Middle frontal gyrus (tissue), 1 donor: ENCODE measurements around the gene FADS2.
A peak's percentile ranks its signal among the peaks of the same experiment; 100 is the strongest.

Source experiments
- DNase-seq: peaks from one replicate; pipeline ENCODE4 v3.0.0-alpha.2; 2015; ENCODE audit warnings: low spot score; ENCODE audit errors: extremely low spot score

Gene FADS2

DNA sequence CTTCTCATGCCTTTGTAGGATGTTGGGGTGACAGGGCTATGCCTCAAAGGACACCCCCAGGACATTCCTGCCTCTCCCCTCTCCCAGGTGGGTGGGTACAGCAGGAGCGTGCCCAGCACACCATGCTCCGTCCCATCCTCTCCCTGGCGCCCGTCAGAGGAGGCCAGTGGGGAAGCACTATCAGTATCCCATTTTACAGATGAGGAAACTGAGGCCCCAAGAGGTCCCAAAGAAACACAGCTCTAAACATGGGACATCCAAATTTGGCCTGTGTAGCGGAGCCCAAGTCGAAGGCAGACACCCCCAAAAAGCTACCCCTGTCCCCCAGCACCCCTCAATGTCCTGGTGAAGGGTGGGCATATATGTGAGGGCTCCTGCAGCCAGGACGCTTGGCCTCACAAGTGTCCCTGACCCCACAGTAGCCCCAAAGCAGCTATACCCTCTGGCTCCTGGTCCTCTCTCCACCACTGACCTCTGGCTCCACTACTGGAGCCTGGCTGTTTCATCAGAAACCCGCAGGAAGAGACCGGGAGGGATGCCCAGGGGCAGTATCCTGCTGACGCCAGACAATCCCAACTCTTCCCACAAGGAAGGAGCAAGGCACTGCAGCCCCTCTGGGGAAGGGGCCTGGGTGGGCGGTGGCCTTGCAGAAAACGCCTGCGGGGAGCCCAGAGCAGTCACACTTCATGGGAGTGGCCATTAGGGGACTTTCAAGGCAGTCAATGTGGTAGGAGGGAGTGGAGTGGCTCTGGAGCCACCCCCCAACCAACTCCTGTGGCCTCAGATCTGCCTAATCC lies 57.9 kb downstream of the FADS2 start:
- DNase-seq, result no peak

DNA sequence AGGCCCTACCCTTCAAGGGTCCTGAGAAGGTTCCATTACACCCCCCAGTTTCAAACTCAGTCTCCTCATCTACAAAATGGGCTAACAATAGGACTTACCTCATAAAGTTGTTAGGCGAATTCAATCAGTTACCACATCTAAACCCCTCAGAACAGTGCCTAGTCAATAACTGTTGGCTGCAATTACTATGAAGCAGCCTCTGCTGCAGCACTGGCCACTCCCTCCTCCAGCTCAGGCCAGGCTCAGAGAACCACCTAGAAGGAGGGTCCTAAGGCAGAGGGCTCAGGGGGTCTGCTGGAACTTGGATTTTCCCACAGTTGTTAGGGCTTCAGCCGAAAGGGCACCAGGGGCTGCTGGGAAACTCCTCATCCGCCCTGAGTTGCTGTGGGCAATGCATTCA lies 58.5 kb downstream of the FADS2 start:
- DNase-seq, result no peak

DNA sequence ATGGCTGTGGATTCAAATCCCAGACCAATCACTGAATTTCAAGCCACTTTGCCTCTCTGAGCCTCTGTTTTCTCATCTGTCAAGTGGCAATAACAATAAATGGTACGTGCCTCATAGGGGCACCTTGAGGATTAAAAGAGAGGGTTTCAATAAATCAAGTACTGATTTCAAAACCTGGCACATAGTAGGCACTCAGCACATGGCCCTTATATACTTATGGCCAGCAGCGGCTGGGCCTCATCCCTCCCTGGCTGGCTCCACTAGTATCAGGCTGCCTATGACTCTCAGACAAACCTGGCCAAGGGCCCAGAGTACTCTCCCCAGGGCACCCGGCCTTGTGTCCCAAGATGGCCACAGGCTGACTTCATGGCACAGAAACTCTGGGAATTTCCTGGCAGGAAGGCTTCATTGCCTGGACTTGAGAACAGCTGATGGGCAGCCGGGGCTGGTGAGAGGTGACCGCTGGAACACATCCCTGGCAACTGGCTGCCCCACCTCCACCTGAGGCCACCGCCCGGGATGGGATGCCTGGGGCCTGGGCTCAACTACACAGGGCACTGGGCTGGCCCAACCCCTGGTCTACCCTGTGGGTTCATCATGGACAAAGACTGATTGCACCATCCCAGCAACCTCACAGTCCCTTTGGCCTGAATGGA lies 59.9 kb downstream of the FADS2 start:
- DNase-seq, result no peak

DNA sequence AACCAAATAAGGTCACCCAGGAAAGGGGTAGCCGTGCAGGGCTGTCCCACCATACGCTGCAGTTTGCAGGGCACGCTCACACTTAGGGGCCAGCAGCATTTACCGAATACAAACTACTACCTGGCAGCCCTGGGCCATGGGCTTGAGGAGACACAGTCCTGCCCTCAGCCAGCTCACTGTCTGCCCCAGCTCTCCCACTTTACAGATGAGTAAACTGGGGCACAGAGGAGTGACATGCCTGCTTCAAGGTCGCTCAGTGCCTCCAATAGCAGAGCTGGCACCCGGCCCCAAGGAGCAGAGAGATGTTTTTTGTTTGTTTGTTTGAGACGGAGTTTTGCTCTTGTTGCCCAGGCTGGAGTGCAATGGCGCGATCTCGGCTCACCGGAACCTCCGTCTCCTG lies 60.5 kb downstream of the FADS2 start:
- no peak for DNase-seq

DNA sequence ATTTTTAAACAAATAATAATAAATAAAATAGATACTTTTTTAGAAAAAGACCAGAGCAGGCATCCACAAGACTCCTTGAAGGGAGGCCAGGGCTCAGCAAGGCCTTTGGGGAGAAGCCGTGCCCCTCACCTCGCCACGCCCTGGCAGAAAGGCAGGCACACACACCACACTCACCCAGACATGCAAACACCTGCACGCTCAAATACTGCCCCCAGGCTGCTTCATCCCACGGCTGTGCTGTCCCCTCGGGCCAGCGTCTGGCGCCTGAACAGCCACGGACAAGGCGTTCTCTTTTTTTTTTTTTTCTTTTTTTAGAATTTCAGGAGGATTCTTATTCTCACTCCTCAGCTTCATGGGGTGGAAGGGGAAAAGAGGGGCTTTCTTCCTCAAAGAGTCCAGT lies 61.7 kb downstream of the FADS2 start:
- no peak for DNase-seq

DNA sequence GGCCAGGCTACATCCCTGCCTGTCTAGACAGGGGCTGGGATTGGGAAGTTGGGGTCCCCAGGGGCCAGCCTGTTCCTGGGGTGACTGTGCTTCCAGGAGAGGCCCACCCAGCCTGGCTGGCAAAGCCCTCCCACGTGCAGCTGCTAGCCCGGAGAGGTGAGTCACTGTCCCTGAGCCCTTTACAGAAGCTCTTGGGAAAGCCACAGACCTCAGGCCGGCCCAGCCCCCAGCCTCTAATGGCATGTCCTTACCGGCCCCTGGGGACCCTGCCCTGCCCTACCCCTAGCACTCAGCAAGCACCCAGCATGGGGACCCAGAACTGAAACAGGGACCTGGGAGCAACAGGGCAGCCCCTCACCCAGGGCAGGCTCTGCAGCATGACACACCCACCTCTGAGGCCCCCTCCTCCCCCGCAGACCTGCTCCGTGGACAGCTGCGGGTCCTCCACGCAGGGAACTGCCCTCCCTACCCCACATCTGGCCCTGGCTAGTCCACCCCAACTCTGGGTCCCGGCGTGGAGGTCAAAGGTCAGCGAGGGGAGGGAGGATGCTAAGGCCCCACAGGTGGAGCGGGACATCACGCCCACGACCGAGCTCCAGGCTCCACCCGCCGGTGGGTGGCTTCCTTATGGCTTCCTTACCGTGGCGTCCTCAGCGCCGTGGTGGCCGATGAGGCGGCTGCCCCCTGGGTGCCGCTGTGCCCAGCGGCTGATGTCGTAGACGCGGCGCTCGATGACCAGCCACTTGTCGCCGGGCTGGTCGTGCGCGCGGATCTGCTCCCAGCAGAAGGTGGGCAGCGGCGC lies 62.6 kb downstream of the FADS2 start:
- no peak for DNase-seq

DNA sequence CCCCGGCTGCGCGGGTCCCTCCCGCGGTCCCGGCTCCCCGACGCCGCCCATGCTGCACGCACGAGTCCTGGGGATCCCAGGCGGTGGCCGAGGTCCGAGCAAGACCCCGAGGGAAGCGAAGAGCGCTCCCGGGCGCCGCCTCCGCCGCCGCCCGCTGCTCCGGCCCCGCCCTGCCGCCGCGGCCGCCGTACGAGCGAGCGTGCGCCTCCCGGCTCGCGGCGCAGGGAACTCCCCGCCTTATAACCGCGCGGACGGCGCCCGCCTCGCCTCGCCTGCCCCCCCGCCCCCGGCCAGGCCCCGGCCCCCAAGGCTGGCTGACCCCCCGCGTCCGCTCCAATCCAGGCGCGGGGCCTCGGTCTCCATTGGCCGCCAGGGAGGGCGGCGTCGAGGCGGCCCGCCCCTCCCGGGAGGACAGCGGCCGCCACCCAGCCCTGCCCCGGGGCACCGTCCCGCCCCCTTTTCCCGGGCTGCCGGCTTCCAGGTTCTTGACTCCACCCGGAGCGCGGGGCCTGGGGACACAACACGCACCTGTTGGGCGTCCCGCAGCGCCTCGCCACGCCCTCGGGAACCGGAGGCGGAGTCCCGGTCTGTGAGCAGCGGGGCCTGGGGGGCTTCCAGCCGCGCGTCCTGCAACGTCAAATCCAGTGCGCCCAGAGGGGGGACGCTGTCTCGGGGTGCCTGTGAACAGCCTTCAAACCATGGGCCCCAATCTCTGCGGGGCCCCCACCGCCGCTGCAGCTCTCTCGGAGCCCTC lies 63.4 kb downstream of the FADS2 start, which contains the start of gene FADS3:
Gene FADS3, minus strand, starts transcription at position 215 of the 754 bp plus-strand sequence. Its CDS starts 164 bp downstream, at position 51.
- DNase-seq, result peak; percentile 65

DNA sequence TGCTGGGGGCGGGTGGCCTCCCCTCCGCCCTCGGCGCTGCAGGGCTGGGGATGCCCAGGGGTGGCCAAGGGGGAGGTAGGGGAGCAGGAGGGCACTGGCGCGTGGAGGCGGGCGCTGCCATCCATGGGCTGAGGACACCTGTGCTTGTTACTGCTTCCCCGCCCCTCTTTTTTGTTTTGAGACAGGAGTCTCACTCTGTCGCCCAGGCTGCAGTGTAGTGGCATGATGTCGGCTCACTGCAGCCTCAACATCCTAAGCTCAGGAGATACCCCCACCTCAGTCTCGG lies 63.9 kb downstream of the FADS2 start:
- no peak for DNase-seq

DNA sequence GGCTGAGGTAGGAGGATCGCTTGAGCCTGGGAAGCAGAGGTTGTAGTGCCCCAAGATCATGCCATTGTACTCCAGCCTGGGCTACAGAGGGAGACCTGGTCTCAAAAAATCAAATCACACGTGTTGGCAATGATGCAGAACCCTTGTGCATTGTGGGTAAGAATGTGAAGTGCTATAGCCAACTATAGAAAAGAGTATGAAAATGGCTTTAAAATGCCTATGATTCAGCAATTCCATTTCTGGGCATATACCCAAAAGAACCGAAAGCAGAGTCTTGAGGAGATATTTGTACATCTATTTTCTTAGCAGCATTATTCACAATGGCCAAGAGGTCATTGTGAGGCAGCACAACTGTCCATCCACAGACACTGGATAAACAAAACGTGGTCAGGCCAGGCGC lies 65.9 kb downstream of the FADS2 start:
- no peak for DNase-seq

DNA sequence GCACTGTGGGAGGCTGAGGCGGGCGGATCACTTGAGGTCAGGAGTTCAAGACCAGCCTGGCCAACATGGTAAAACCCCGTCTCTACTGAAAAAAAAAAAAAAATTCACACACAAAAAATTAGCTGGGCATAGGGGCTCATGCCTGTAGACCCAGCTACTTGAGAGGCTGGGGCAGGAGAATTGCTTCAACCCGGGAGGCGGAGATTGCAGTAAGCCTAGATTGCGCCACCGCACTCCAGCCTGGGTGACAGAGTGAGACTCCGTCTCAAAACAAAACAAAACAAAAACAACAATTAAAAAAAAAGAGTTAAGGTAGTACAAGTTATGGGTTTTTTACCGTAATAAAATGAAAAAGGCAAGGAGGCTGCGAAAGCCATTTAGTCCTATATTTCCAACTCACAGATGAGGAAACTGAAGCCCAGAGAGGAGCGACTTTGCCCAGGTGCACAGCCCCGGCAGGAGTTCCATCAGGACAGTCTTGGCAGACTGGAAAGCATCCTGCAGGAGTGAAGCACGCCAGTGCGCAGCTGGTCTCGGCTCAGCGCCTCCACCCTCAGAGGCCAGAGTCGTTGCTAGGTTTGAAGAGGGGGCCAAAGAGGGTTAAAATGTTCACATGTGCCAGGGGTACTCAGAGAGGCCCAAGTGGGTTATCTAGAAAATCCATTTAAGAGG lies 67.1 kb downstream of the FADS2 start:
- no peak for DNase-seq

DNA sequence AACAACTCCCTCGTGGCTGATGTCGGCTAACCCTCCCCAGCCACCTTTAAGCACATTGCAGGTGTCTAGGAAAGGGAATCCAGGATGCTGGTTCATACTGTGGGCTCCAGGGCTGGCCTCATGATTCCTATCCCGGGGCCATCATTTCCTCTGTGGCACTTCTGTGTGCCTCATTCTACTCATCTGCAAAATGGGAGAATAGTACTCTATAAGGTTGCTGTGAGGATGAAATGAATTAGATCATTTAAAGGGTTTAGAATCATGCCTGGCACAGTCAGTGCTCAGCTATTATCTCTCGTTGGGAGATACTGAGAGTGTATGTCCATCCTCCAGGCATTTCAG lies 67.6 kb downstream of the FADS2 start:
- no peak for DNase-seq

DNA sequence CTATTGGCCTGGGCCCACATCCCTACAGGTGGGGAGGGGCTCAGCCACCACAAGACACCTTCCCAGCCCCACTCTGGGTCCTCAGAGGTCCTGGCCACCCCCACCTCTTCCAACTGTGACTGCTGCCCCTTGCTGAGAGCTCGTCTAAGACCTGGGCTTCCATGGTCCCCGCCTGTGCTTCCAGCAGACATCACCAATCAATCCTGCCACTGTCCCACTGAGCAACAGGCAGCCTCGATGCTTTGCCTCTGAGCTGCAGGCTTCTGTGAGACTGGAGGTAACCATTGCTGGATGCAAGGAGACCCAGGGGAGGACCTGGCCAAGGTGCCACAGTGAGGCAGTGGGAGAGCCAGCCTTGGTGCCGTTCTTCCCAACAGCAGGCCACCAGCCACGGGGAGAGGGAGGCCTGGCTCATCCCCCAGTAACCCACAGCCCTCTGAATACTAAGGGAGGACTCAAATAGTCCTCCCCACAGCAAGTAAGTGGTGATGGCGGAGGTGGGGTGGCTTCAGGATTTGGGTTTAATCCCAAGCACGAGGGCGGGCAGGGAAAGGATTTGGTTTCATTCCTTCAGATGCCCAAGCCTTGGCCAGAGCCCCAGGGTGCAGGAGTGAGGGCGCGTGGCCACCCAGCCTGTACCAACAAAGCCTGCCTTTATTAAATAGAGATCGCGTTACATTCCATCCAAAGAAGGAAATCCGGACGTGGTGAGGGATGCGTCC lies 68.7 kb downstream of the FADS2 start:
- DNase-seq, result no peak

DNA sequence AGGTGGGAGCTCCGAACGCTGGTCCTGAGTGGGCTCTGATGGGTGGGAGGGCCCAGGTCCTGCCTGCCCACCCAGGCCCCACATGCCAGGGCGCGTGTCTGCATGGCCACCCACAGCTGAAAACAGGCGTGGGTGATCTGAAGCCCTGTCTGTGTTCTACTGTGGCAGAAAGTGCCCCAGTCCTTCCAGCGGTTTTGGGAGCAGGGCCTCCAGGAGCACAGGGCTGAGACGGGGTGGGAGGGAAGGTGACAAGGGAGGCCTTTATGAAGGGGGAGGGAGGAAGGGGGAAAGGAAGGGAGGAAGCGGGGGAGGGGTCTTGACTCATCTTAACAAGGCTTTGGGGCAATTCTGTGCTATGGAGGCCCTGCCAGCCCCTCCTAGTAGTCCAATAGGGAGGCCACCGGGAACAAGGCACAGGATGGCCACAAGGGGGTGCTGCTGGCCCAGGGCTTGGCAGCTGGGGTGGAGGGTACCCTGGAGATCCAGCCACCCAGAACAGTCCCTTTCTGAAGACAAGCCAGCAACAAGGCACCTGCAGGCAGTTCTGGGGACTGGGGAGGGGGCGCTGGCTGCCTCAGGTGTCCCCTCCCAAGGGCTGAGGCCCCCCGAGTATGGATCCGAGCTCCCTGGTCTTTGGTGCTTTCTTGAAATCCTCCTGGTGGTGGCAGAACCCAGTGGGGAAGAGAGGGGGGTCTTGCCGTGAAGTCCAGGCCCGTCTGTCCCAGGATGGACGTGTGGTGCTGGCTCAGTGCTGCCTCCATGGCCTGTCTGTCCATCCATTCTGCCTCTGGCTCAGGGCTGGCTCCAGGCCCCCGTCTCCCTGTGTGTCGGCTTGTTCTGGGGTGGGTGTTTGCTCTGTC lies 69.5 kb downstream of the FADS2 start:
- peak; percentile 53 for DNase-seq

DNA sequence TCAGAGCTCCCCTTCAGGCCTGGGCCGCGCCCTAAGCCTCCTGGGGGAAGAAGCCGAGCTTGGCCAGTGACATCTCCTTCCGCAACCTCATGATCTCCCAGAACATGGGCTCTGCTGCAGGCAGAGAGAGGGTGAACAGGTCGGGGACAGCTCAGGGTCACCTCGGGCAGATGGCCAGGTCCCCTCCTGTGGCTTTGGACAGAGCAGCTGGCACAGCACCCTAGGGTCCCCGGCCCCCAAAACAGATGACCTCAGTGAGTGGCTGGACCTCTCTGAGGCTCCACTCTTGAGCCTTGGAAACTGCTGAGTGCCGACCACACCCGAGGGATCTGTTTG lies 70.1 kb downstream of the FADS2 start:
- DNase-seq, result no peak

DNA sequence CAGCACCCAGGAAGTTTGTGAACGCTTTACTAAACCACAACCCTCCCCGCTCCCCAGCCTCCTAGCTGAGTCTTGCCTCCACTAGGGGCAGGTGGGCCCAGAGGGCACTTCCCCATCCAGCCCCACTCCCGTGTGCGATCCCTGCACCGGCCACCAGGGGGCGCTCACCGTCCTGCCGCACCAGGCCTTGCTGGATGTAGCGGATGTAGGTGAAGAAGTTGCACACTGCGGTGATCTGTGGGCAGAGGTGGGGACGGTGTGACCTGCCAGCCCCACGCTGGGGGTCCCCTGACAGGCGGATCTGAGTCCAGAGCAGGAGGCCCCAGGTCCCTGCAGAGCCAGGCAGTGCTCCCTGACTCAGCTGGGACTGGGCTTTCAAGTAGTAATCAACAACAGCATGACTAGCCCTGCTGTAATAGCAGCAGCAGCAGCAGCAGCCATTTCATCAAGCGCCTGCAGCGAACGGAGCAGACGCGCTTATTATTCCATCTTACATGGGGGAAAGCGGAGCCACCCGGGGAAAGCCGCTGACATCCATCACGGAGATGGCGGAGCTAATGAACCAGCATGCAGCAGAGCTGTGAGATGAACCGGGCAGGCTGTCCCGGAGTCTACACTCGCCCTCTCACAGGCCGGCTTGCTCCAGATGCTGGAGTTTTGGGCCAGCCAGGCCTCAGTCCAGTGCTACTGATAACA lies 71.2 kb downstream of the FADS2 start:
- DNase-seq, result no peak

DNA sequence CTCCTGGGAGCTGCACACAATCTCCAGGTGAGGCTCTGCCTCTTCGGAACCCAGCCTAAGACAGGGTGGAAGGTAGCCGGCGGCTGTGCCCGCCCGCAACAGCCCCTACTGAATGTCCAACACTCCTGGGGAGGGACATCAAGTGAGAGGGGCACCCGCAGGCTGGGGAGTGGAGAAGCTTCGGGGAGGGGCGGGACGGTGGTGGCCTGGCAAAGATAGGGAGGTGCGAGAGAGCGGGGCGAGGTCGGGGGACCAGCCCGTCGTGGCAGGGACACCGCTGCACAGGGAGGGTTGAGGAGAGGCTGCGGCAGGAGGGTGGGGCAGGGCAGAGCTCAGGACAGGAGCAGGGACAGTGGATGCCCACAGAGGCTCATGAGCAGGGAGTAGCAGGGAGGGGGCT lies 72.2 kb downstream of the FADS2 start:
- DNase-seq, result no peak

DNA sequence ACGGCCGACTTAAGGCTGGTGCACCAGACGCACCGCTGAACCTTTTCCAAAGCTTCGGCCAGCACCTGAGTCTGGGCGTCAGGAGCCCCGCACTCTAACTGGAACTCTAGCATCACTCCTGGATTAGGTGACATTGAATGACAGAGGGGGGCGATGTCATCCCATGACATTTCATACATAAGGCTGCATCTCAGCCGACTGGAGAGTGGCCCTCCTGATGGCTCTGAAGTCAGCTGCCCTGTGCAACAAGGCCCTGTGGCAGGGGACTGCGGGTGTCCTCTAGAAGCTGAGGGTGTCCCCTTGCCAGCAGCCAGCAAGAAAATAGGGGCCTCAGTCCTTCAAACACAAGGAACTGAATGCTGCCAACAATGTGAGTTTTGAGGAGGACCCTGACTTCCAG lies 73.3 kb downstream of the FADS2 start:
- no peak for DNase-seq

DNA sequence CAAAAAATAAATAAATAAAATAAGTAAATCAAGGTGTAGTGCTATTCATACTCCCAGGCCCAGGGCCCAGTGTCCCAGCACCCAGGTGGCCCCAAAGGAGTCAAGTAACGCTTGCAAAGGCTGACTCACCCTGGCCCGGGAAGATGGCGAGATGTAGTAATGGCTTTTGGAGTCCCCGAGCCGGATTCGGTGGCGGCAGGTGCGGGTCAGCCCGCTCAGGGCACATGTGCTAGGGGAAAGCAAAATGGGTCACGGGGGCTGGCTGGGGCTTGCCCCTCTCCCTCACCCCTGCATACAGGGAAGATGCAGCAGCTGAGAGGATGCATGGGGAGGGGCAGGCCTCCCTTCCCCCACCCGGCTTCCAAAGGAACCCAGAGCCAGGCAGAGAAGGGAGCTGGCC lies 74.2 kb downstream of the FADS2 start:
- no peak for DNase-seq

DNA sequence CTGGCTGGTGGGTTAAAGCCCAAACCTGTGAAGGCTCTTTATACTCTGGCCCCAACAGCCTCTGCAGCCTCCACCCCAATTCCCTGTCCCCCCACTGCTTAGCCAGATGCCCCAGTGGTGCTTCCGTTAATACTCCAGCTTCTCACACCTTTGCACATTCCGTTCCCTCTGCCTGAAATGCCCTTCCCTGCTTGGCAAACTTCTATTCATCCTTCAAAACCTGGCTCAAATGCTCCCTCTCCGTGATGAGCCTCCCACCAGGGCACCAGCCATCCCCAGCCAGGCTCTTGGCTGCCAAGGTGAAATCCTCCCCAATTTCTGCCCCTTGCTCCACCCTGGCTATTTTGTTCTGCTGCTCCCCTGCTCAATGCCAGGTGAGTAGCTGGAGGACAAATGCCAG lies 75.7 kb downstream of the FADS2 start:
- DNase-seq, result no peak
